ENCODE results near the gene FAM3D.

DNA sequence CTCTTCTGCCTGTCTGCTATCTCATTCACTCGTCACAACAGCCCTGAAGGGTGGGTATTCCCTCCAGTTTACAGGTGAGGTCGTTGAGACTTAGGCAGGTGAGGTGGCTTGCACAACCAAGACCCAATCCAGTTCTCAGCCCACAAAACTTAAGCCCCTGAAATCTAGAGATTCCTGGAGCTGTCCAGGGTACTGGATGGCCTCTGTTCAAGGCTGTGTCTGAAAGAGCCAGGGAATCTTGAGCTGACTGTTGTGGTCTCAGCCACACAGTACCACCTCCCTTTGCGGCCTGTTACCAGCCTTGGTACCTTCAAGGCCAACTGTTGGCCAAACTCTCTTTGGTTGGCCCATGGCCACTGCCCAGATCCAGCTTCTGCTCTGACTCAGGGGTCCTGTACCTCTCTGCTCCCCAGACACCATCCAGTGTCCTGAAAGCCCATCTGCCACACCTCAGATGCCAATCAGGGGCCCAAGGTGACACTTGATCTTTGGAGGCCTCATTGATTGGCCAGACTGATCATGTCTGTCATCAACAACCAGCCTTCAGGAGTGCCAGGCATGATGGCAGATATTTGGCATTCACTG is 78.5 kb downstream of the FAM3D start:
- TF ChIP-seq, protein P1, sequence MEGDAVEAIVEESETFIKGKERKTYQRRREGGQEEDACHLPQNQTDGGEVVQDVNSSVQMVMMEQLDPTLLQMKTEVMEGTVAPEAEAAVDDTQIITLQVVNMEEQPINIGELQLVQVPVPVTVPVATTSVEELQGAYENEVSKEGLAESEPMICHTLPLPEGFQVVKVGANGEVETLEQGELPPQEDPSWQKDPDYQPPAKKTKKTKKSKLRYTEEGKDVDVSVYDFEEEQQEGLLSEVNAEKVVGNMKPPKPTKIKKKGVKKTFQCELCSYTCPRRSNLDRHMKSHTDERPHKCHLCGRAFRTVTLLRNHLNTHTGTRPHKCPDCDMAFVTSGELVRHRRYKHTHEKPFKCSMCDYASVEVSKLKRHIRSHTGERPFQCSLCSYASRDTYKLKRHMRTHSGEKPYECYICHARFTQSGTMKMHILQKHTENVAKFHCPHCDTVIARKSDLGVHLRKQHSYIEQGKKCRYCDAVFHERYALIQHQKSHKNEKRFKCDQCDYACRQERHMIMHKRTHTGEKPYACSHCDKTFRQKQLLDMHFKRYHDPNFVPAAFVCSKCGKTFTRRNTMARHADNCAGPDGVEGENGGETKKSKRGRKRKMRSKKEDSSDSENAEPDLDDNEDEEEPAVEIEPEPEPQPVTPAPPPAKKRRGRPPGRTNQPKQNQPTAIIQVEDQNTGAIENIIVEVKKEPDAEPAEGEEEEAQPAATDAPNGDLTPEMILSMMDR (IDR thresholded peaks at IDR 0.05; ENCODE audit: low read depth, low read length): no peak
- no peak for TF ChIP-seq EZH2phosphoT487 (IDR thresholded peaks at IDR 0.05; ENCODE audit: low read depth)

Data from OCI-LY3 (cell line).